ENCODE data around the gene ARHGAP26.

The ARHGAP26 gene

DNA sequence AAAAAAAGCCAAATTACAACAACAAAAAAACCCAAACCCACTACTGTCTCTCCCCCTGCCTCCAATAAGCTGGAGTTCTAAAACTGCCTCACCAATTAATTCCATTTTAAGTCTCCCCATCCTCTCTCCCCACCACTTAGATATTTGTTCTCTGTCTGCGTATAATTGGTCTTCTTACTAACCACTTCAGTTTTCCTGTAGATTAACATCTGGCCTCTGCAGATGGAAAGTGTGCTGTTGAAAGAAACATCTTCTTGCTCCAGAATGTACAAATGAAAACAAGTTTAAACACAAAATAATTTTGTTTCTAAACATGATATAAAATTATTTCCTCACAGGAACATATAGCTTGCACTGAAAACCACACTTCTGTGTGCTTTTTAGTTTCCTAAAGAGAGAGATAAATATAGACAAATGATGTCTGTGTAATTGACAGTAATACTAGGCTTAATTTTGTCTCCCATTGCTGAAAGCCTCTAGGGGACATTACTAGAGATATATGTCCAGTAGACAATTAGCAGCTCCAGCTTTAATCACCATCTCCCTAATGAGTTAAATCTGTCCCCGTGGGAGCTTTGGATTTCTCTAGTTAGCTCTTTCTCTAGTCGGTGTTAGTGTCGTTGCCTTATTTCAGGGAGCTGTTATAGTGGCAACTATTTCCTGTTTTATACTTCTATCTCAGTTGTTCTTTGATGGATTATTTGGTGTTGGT, 164.0 kb downstream of the ARHGAP26 start:
- H2AFZ ChIP-seq (ENCODE audit: low read depth, low read length), result no peak overlapping the region
- H3K36me3 ChIP-seq (ENCODE audit: insufficient read depth, low read length), result no peaks in the 10 kb centered on the region
- H3K27me3 ChIP-seq (ENCODE audit: insufficient read depth, low read length), result no peaks in the 10 kb centered on the region
- H3K4me3 ChIP-seq (ENCODE audit: low read length), result no peak overlapping the region
- no peaks in the 10 kb centered on the region for H3K9me3 ChIP-seq (ENCODE audit: low read length)
- no peaks in the 10 kb centered on the region for H3K4me1 ChIP-seq (ENCODE audit: insufficient read depth, low read length)

DNA sequence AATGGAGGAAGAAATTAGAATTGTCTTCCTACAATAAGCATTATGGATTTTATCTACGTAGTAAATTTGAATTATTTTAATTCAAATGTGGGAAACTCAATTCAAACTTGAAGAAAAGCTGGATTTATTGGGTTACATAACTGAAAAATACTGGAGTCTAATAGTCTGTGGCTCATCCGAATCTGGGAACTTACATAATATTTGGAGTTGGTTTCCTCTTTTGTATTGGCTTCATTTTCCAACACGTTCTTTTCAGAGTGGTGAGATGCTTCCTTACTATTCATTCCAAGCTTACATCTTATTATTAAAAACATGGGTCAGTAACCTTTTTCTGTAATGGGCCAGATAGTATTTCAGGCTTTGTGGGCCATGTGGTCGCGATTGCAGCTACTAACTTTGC, 164.8 kb downstream of the ARHGAP26 start:
- Histone ChIP-seq H3K27me3 (ENCODE audit: insufficient read depth, low read length) (no peaks in the 10 kb centered on the region), H3K4me1 (ENCODE audit: insufficient read depth, low read length) (no peaks in the 10 kb centered on the region), H3K4me3 (ENCODE audit: low read length) (no peak overlapping the region), H3K9me3 (ENCODE audit: low read length) (no peaks in the 10 kb centered on the region), H2AFZ (ENCODE audit: low read depth, low read length) (no peak overlapping the region), H3K36me3 (ENCODE audit: insufficient read depth, low read length) (no peaks in the 10 kb centered on the region)

DNA sequence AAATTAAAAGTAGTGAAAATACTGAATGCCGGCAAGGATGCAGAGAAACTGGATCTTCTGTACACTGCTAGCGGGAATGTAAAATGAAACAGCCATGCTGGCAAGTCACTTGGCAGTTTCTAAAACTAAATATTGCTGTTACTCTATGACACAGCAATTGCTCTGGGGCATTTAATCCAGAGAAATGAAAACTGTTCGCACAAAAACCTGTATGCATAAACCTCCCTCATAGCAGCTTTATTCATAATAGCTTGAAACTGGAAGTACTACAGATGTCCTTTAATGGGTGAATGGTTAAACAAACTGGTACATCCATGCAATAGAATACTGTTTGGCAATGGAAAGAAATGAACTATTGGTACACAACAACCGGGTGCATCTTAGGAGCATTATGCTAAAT, 167.2 kb downstream of the ARHGAP26 start:
- Histone ChIP-seq H3K27me3 (ENCODE audit: insufficient read depth, low read length) (no peaks in the 10 kb centered on the region), H2AFZ (ENCODE audit: low read depth, low read length) (no peak overlapping the region), H3K4me1 (ENCODE audit: insufficient read depth, low read length) (no peaks in the 10 kb centered on the region), H3K9me3 (ENCODE audit: low read length) (no peaks in the 10 kb centered on the region), H3K4me3 (ENCODE audit: low read length) (no peak overlapping the region), H3K36me3 (ENCODE audit: insufficient read depth, low read length) (no peaks in the 10 kb centered on the region)

DNA sequence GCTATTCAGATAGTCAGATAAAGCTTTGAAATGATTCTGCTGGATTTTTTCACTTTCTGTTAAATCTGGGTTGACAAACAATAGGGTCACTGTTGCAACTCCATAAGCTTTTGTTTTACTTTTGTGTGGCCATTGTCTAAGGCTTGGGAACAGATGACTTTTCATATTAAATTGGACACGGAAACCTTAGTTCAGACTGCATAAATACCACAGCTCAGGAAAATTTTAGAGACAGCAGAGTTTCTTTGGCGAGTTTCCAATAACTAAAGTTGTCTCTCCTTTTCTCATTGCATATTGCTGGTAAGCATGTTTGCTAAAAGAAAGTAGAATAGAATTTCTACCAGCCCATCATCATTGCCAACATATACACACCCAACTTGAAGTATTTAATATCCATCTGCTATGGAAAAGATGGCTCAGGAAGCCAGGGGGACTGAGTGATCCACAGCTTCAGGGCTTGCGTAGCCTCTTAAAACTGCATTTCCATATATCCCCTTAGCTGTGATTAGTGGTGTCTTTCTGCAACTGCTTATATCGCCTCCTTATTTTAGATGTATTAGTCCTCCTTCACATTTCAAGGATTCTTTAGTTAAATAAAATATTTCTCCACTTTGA, 168.2 kb downstream of the ARHGAP26 start:
- H3K36me3 ChIP-seq (ENCODE audit: insufficient read depth, low read length), result no peaks in the 10 kb centered on the region
- no peaks in the 10 kb centered on the region for H3K27me3 ChIP-seq (ENCODE audit: insufficient read depth, low read length)
- H2AFZ ChIP-seq (ENCODE audit: low read depth, low read length), result no peak overlapping the region
- no peaks in the 10 kb centered on the region for H3K4me1 ChIP-seq (ENCODE audit: insufficient read depth, low read length)
- H3K4me3 ChIP-seq (ENCODE audit: low read length), result no peak overlapping the region
- no peaks in the 10 kb centered on the region for H3K9me3 ChIP-seq (ENCODE audit: low read length)

DNA sequence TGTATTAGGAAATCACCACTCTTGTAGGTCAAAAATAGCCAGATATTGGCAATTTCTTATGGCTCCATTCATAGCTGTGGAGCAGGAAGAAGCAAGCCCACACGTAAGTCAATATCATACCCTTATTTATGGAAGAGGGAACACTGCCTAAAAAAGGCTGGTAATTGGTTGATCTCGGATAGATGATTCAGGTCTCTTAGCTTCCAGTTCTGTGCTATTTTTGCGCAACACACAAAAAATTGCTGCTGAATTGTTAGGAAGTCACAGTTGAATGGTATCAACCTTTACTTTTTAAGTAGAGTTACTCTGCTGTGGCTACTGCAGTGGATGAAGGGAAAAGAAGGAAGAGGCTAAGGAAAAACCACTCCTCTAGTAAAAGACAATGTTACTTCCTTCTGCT, 168.8 kb downstream of the ARHGAP26 start:
- Histone ChIP-seq H3K4me3 (ENCODE audit: low read length) (no peak overlapping the region), H3K27me3 (ENCODE audit: insufficient read depth, low read length) (no peaks in the 10 kb centered on the region), H3K9me3 (ENCODE audit: low read length) (no peaks in the 10 kb centered on the region), H2AFZ (ENCODE audit: low read depth, low read length) (no peak overlapping the region), H3K4me1 (ENCODE audit: insufficient read depth, low read length) (no peaks in the 10 kb centered on the region), H3K36me3 (ENCODE audit: insufficient read depth, low read length) (no peaks in the 10 kb centered on the region)

DNA sequence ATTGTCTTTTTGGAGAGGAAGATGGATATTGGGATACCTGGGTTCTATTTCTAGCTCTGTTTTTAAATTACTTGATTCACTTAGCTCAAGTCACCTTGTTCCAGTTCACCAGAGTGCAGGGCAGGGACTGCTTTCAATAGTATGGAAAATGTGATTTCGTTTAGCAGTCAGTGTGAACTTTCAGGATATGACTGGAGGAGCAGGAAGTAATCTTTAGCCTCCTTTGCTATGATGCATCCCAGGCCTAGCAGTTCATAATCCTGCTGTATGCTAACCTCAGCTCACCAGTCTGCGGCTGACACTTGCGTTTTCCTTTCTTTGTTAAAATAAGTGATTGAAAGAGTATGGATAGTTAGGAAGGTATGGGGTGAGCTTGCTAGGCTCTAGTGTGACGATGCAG, 169.7 kb downstream of the ARHGAP26 start:
- no peak overlapping the region for H2AFZ ChIP-seq (ENCODE audit: low read depth, low read length)
- no peaks in the 10 kb centered on the region for H3K4me1 ChIP-seq (ENCODE audit: insufficient read depth, low read length)
- no peaks in the 10 kb centered on the region for H3K27me3 ChIP-seq (ENCODE audit: insufficient read depth, low read length)
- H3K36me3 ChIP-seq (ENCODE audit: insufficient read depth, low read length), result no peaks in the 10 kb centered on the region
- no peaks in the 10 kb centered on the region for H3K9me3 ChIP-seq (ENCODE audit: low read length)
- no peak overlapping the region for H3K4me3 ChIP-seq (ENCODE audit: low read length)

DNA sequence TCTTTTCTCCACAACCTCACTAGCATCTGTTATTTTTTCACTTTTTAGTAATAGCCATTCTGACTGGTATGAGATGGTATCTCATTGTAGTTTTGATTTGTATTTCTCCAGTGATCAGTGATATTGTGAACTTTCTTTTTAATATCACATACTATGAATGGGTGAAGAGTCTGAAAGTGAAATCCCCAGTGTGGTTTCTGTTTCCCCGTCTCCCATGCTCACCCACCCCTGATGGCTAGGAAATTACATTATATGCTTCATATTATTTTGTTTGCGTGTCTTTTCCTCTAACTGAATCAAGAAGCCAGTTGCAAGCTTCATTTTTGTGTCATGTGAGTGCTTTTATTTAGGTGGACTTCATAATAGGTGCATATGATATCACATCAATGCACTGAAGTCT, 171.1 kb downstream of the ARHGAP26 start:
- H3K4me1 ChIP-seq (ENCODE audit: insufficient read depth, low read length), result no peaks in the 10 kb centered on the region
- H3K4me3 ChIP-seq (ENCODE audit: low read length), result no peak overlapping the region
- no peaks in the 10 kb centered on the region for H3K36me3 ChIP-seq (ENCODE audit: insufficient read depth, low read length)
- H3K27me3 ChIP-seq (ENCODE audit: insufficient read depth, low read length), result no peaks in the 10 kb centered on the region
- no peak overlapping the region for H2AFZ ChIP-seq (ENCODE audit: low read depth, low read length)
- H3K9me3 ChIP-seq (ENCODE audit: low read length), result no peaks in the 10 kb centered on the region

DNA sequence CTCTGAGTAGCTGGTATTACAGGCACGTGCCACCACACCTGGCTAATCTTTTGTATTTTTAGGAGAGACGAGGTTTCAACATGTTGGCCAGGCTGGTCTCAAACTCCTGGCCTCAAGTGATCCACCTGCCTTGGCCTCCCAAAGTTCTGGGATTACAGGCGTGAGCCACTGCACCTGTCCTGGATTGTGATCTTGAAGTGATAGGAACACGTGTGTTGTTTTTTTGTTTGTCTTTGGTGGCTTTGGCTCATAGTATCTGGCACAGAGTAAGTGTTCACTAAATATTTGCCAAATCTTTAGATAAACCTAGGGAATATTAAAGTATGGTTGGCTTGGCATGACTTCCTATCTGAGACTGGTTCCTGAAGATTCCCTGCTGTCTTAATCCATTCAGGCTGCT, 172.7 kb downstream of the ARHGAP26 start:
- no peaks in the 10 kb centered on the region for H3K4me1 ChIP-seq (ENCODE audit: insufficient read depth, low read length)
- H2AFZ ChIP-seq (ENCODE audit: low read depth, low read length), result no peak overlapping the region
- no peak overlapping the region for H3K4me3 ChIP-seq (ENCODE audit: low read length)
- H3K27me3 ChIP-seq (ENCODE audit: insufficient read depth, low read length), result no peaks in the 10 kb centered on the region
- H3K9me3 ChIP-seq (ENCODE audit: low read length), result no peaks in the 10 kb centered on the region
- H3K36me3 ChIP-seq (ENCODE audit: insufficient read depth, low read length), result no peaks in the 10 kb centered on the region

DNA sequence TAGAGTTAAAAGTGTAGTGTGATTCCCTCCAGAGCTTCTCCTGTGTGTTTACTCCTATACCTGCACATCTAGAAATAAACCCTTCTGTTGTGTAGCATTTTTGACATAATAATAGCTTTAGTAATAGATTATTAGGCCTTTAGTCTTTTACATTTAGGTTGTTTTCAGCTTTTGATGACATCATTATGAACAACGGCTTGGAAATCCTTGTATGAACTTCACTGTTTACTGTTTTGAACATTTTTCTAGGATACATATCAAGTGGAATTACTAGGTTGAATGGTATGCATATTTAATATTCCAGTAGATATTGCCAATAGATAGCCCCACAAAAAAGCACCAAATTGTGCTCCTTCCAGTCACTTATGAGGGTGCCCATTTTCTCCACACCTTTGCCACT, 174.0 kb downstream of the ARHGAP26 start:
- no peaks in the 10 kb centered on the region for H3K27me3 ChIP-seq (ENCODE audit: insufficient read depth, low read length)
- no peaks in the 10 kb centered on the region for H3K4me1 ChIP-seq (ENCODE audit: insufficient read depth, low read length)
- no peaks in the 10 kb centered on the region for H3K36me3 ChIP-seq (ENCODE audit: insufficient read depth, low read length)
- H2AFZ ChIP-seq (ENCODE audit: low read depth, low read length), result no peak overlapping the region
- no peaks in the 10 kb centered on the region for H3K9me3 ChIP-seq (ENCODE audit: low read length)
- H3K4me3 ChIP-seq (ENCODE audit: low read length), result no peak overlapping the region

DNA sequence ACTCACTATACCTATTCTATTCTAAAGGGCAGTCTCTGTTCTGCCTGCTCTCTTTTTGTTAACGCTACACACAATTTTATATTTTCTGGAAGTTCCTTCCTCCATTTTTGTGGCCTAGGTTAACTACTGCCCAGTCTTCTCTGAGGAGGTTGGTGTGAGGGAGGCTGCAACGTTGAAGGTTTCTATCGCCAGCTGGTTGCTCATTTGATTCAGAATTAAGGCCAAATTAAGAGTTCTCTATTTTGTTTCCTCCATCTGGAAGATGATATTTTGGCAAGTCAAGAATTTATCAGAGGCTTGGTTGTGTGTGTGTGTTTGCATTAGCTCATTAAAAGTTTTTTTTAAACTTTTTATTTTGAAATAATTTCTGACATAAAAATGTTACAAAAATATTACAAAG, 175.1 kb downstream of the ARHGAP26 start:
- Histone ChIP-seq H3K9me3 (ENCODE audit: low read length) (no peaks in the 10 kb centered on the region), H3K36me3 (ENCODE audit: insufficient read depth, low read length) (no peaks in the 10 kb centered on the region), H3K4me3 (ENCODE audit: low read length) (no peak overlapping the region), H3K27me3 (ENCODE audit: insufficient read depth, low read length) (no peaks in the 10 kb centered on the region), H3K4me1 (ENCODE audit: insufficient read depth, low read length) (no peaks in the 10 kb centered on the region), H2AFZ (ENCODE audit: low read depth, low read length) (no peak overlapping the region)

DNA sequence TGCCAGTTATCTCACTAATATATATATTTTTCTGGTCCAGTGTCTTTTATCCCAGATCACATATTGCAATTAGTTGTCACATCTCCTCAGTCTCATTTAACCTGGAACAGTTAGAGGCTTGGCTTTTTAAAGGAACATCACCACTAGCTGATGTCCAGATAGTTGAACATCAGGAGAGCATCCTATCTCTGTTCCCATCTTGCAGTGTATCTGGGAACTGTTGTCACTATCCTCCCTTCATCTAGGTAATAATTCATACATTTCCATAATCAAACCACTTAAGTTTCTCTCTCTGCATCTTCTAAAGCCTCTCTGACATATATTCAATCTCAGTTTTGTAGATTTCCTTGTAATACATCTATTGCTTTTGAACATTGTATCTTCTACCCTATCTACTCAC, 175.7 kb downstream of the ARHGAP26 start:
- Histone ChIP-seq H3K9me3 (ENCODE audit: low read length) (no peaks in the 10 kb centered on the region), H3K4me1 (ENCODE audit: insufficient read depth, low read length) (no peaks in the 10 kb centered on the region), H2AFZ (ENCODE audit: low read depth, low read length) (no peak overlapping the region), H3K4me3 (ENCODE audit: low read length) (no peak overlapping the region), H3K36me3 (ENCODE audit: insufficient read depth, low read length) (no peaks in the 10 kb centered on the region), H3K27me3 (ENCODE audit: insufficient read depth, low read length) (no peaks in the 10 kb centered on the region)

DNA sequence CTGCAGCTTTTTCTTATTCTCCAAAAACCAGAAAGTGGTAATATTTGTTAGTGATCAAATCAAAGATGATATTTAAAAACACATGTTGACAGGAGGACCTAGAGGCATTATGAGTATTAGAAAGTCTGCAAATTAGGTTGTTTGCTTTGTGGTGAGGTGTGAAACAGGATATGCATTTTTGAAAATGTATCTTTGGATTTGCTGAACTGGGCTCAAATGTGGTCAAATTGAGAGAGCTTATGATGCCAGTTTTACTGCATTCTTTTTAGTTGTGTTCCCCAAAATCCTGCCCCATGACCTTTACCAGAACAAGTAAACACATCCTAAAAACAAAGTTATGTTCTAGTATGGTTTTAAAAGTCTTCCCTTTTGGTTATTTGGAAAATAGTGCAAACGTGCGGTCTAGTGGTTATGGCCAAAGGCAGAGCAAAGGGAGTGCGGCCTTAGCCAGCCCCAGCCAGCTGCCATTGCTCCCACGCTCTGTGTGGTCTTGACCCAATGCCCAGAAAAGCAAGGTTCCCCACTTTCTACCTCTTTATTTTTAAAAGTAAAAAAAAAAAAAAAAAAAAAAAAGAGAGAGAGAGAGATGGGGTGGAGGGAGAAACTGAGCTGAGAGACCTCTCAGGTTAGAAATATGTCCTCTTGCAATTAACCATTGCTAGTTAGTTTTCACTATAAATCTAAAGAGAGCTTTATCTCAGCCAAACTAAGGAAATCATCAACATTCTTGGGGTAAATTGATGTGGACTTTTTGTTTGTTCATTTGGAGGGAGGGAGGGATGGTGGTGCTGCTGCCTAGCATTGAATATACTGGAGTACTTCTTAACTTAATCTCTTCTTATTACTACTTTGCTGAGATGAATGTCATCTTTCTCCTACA, 176.6 kb downstream of the ARHGAP26 start:
- no peaks in the 10 kb centered on the region for H3K4me1 ChIP-seq (ENCODE audit: insufficient read depth, low read length)
- H3K9me3 ChIP-seq (ENCODE audit: low read length), result no peaks in the 10 kb centered on the region
- H3K36me3 ChIP-seq (ENCODE audit: insufficient read depth, low read length), result no peaks in the 10 kb centered on the region
- no peaks in the 10 kb centered on the region for H3K27me3 ChIP-seq (ENCODE audit: insufficient read depth, low read length)
- no peak overlapping the region for H2AFZ ChIP-seq (ENCODE audit: low read depth, low read length)
- H3K4me3 ChIP-seq (ENCODE audit: low read length), result no peak overlapping the region

DNA sequence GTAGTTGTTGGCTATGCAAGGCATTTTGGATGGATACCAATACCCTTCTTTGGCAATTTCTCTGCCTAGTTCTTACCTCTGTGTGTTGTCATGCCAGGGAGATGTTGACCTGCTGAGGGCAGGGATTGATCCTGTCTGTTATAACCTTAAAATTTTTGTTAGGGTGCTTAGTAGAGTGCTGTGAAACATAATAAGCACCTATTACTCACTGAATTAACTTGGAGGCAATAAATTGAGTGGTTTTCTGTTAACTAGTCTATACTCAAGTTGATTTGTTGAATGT, 177.2 kb downstream of the ARHGAP26 start:
- H3K4me1 ChIP-seq (ENCODE audit: insufficient read depth, low read length), result no peaks in the 10 kb centered on the region
- H3K9me3 ChIP-seq (ENCODE audit: low read length), result no peaks in the 10 kb centered on the region
- H3K36me3 ChIP-seq (ENCODE audit: insufficient read depth, low read length), result no peaks in the 10 kb centered on the region
- H3K4me3 ChIP-seq (ENCODE audit: low read length), result no peak overlapping the region
- no peaks in the 10 kb centered on the region for H3K27me3 ChIP-seq (ENCODE audit: insufficient read depth, low read length)
- H2AFZ ChIP-seq (ENCODE audit: low read depth, low read length), result no peak overlapping the region
